SK-N-MC (cell line): ENCODE data around the gene CHD8.

Source experiments
- FOXP2 ChIP-seq: optimal IDR thresholded peaks from 2 replicates; pipeline ENCODE3; 2011; ENCODE audit warnings: mild to moderate bottlenecking, moderate library complexity; ENCODE audit not compliant: insufficient read depth; ENCODE audit errors: extremely low read length, control extremely low read depth
- POLR2AphosphoS5 ChIP-seq: IDR thresholded peaks from 2 replicates; pipeline ENCODE4 v1.6.1; 2012; ENCODE audit warnings: mild to moderate bottlenecking, low read depth, low read length, borderline replicate concordance

GRCh38 chr14:21346532-21347135, 109.3 kb downstream of the CHD8 start:
- no peak for TF ChIP-seq POLR2AphosphoS5
- TF ChIP-seq FOXP2 = no peak
